BJ (cell line): ENCODE results near the gene MVD. TPM values are rescaled to one million over a fixed set of nuclear protein-coding genes. Genes with fewer than 3 reads are reported as not detected.

Source experiments
- CTCF ChIA-PET: fragments of 350-600 bp; formaldehyde crosslinking; extraction: SDS; loops from one replicate; lab custom pipeline; 2021; ENCODE audit warnings: antibody characterized with exemption, inconsistent platforms; lab: Yijun Ruan, JAX
- POLR2A ChIA-PET: fragments of 300-600 bp; sonication (Branson Sonifier 250); formaldehyde crosslinking; extraction: SDS; loops from one replicate; lab custom pipeline; 2021; ENCODE audit warnings: antibody characterized with exemption; lab: Charles Lee
- DNase-seq: peaks from one replicate; pipeline ENCODE4 v3.0.0-alpha.2; 2011; ENCODE audit warnings: low read depth
- H3K27me3 ChIP-seq: 2 replicates; pipeline ENCODE4 v1.6.0; 2011; ENCODE audit warnings: low read length; ENCODE audit not compliant: control insufficient read depth, insufficient read depth
- H3K36me3 ChIP-seq: 2 replicates; pipeline ENCODE4 v1.5.1; 2011; ENCODE audit warnings: low read length; ENCODE audit not compliant: control insufficient read depth, insufficient read depth
- H3K4me3 ChIP-seq: 2 replicates; pipeline ENCODE4 v1.5.1; 2011; ENCODE audit warnings: low read depth, mild to moderate bottlenecking, control low read depth, low read length
- CTCF ChIP-seq: IDR thresholded peaks from 2 replicates; pipeline ENCODE4 v1.5.1; 2011; ENCODE audit warnings: low read depth, mild to moderate bottlenecking, control low read depth, inconsistent platforms, low read length, moderate library complexity; ENCODE audit not compliant: insufficient read depth
- polyA plus RNA-seq: library from polyadenylated mRNA; depleted of rRNA; stranded (reverse); fragments of >200 nt; gene quantifications from 2 replicates; pipeline ENCODE4 v1.2.3, GENCODE V29; 2011

Gene MVD
- polyA plus RNA-seq, 1 experiment, result 17.4 TPM

- TF ChIP-seq CTCF, result no peak
- peaks cover 33% of the 10 kb centered on the region for H3K36me3 ChIP-seq
- H3K4me3 ChIP-seq, result no peak overlapping the region
- ChIA-PET POLR2A (no interaction called here), CTCF (no interaction called here)
- no peak for DNase-seq
- no peaks in the 10 kb centered on the region for H3K27me3 ChIP-seq
Measured at GRCh38 chr16:88622125-88622524, 40.8 kb downstream of the MVD start.

GRCh38 chr16:88619859-88620815 lies 42.8 kb downstream of the MVD start:
- DNase-seq, result no peak
- Histone ChIP-seq H3K27me3 (no peaks in the 10 kb centered on the region), H3K4me3 (no peak overlapping the region), H3K36me3 (peaks cover 31% of the 10 kb centered on the region)
- CTCF ChIA-PET, result interaction anchor here (0.7 to 1.6 kb wide), 4 partner anchors 17 to 1141 kb away, joined by 3 to 5 read pairs (median 3); no protein-coding TSS in a partner anchor
- POLR2A ChIA-PET, result no interaction called here
- no peak for TF ChIP-seq CTCF

- CTCF ChIA-PET, result interaction anchor here (0.8 to 1.6 kb wide), 2 partner anchors 16 to 23 kb away, joined by 3 to 5 read pairs; no protein-coding TSS in a partner anchor
- no peak for DNase-seq
- TF ChIP-seq CTCF, result no peak
- POLR2A ChIA-PET, result no interaction called here
- no peak overlapping the region for H3K4me3 ChIP-seq
- no peaks in the 10 kb centered on the region for H3K27me3 ChIP-seq
- peaks cover 21% of the 10 kb centered on the region for H3K36me3 ChIP-seq
Measured at GRCh38 chr16:88618956-88619667, 43.8 kb downstream of the MVD start.

GRCh38 chr16:88618182-88618955 lies 44.5 kb downstream of the MVD start:
- DNase-seq, result no peak
- H3K27me3 ChIP-seq, result no peaks in the 10 kb centered on the region
- peaks cover 16% of the 10 kb centered on the region for H3K36me3 ChIP-seq
- no peak for TF ChIP-seq CTCF
- CTCF ChIA-PET, result interaction anchor here (0.8 kb wide), 1 partner anchor 22 kb away, joined by 3 read pairs; no protein-coding TSS in a partner anchor
- POLR2A ChIA-PET, result no interaction called here
- no peak overlapping the region for H3K4me3 ChIP-seq
